HCEC 1CT (cell line): ENCODE results near the gene CHML.

Source experiments
- DNase-seq: peaks from one replicate; pipeline ENCODE4 v3.0.0-alpha.2; 2017

CHML gene

DNA sequence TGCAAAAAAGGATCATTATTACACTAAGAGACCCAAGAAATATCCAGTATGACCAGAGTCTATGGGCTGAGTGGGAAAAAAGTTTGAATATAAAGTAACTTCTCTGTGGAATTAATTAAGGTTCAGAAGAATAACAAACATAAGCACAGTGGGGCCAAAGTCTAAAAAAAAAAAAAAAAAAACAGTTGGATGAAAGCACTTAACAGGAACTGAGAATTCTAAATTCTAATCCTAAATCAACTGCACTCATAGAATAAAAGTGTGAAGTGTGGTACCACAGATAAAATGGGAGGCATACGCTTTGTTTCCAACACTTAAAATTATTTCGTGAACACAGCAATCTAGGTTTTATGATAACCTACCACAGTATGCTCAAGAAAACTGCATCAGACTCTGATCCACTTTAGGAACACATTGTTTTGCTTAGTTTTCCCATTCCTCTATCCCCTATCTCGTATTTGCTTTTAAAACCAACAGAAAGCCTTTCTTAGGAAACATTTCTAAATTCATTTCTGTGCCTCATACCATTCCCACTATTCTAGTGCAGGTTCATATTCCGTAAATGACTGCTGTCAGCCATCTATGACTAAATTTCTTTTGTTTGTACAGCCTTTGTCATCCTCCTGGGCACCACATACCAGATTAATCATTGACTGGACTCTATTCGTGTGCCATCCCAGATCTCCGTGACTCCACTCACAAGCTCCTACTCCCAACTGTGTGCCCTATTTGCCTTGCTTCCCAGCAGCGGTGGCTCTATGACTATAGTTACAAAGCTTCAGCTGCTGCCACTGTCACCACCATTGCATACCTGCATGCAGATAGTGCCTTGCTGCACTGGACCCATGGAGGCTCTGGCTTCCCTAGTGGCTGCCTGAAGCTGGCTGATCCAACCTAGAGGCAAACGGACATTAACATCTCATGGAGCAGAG is 24.9 kb downstream of the CHML start:
- DNase-seq: no peak

DNA sequence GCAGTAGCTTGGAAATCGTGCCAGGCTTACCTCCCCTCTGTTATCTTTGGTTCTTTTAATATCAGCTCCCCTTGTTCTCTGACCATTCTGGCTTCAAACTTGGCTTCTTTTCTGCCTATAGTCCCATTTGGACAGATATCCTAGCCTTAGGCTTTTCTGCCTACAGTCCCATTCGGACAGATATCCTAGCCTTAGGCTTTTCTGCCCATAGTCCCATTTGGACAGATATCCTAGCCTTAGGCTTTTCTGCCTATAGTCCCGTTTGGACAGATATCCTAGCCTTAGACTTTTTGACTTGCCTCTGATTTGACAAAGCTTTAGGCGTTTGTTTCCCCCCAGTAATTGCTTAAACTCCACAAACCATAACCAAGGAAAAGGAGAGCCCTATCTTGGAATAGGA is 25.6 kb downstream of the CHML start:
- DNase-seq: no peak

DNA sequence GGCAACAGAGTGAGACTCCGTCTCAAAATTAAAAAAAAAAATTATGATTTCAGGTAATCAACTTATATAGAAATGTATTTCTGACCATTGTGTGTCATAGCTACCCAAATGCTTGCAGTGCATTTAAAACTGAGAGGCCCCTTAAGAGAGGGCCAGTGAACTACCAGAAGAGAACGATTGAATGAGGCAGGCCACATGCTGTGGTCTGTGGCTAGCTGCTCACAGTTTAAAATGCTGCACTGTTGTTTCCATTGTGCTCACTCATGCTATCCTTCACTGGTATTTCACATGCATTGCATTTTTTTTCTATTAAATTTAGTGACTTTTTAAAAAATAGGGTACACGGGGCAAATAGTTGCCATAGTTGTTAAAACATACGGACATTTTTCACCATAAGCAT is 26.0 kb downstream of the CHML start:
- DNase-seq: no peak

DNA sequence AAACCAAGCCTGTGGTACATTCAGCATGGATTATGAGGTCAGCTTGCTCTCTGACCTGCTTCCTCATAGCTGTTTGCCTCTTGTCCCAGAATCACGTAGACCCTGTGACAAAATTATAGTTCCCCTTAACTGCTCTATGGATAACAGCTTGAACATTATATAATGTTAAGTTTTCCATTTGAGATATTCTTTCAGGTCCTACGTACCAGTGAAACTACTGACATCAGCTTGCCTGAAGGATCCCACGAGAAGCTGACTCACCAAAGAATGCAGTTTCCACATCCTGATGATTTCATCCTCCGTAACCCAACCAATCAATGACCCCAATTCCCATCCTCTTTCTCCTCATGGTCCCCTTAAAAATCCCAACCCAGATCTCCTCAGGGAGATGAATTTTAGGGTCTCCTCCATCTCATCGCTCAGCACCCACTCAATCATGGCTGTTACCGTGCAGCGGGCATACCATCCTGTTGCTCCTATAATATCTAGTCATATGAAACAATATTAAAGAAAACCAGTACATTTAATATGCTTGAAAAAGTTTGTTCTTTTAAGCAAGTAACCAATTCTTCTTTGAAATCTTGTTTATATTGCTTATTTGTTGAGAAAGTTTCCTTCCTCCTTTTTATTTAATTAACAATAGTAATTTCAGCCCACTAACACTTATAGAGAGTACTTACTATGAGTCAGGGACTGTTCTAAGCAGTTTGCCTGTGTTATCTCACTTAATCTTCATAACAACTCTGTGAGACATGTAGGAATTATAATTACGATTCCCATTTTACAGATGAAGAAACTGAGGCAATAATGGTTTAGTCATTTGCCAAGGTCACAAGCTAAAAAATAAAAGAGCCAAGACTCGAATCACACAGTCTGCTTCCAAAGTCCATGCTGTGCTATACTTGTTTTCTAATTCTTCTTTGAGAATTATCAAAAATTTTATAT is 27.4 kb downstream of the CHML start:
- DNase-seq: peak; percentile 86

DNA sequence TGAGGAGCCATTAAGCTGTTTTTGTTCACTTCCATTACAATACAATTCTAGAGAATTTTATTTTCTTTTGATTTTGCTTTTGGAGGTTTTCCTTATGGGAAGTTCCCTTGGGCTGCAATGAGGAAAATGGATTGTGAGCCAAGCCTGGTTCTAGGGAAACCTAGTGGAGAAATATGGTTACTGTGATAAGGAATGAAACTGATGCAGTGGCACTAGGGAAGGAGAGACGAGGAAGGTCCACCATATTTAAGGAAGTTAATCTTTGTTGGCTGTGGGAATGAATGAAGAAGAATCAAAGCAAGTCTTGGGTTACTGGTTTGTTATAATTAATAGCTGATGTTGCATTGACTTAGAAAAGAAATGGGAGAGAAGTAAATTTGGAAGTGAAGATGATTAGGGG is 28.4 kb downstream of the CHML start:
- no peak for DNase-seq

DNA sequence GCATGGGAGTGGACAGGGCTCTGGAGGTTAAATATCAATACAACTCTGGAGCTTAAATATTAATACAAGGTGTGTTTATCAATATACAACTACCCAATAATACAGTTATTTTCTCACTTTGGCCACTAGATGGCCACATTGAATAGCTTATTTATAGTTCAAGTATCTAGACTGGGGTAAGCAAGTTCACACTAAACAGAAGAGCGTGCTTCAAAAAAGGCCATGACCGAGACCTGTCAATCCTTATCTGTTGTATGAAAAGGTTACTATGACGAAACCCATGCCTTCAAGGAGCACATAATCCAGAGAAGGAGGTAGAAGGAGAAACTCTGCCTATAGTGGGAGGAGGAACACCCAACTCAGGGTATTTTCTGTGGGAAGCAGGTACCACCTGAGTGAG is 29.1 kb downstream of the CHML start:
- DNase-seq: peak; percentile 75

DNA sequence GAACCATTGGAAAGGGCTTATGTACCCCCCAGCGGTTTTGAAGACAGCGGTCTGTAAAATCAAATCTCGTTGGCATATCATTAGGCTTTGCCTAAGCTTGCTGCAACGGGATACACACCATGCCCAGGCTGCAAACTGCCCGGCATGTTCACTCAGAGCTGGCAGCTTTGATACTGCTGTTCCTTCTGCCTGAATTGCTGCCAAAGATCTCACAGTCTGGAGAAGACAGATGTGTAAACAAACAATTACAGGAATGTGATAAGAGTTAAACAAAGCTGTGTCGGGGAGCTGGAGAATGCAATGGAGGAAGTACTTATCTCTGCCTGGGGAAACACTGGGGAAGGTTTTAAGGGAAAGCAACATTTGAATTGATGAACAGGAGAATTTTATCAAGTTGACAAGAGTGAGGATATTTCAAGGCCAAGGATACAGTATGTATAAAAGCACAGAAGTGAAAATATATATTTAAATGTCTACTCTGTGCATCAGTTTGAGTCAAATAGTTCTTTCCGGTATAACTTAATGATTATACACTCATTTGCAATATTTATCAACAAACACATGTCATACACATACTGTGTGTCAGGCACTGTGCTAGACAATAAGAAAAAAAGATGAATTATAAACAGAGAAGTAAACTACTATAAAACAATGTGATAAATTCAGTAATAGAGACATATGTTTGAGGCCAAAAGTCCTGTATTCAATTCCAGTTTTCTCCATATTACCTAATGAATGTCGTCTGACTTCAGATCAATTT is 29.9 kb downstream of the CHML start:
- peak; percentile 24 for DNase-seq

DNA sequence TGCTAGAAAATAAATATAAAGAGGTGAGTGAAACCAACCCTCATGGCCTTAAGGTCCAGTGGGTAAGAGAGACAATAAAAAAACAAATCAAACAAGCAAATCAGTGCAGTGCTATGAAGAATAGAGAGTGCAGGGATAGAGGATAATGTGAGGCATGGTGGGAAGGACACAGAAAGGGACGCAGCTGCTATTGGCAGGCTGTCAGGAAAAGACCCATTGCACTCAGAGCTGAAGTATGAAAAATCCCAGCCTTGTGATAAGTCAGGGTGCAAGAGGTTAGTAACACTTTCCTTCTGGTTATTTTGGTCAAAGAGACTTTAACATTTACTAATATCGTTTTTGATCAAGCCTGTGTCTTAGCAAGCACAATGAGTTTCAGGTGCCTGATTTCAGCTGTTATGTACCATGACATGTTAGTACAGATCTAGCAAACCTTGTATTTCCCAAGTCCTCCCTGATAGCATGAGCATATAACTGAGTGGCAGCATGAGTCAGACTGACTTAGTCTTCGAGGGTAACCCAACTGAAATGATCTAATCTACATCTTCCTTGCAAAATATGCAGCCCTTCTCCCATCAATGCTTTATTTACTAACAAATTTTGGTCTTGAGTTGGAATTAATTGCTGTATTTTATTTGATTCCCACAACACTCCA is 31.7 kb downstream of the CHML start:
- peak; percentile 76 for DNase-seq

DNA sequence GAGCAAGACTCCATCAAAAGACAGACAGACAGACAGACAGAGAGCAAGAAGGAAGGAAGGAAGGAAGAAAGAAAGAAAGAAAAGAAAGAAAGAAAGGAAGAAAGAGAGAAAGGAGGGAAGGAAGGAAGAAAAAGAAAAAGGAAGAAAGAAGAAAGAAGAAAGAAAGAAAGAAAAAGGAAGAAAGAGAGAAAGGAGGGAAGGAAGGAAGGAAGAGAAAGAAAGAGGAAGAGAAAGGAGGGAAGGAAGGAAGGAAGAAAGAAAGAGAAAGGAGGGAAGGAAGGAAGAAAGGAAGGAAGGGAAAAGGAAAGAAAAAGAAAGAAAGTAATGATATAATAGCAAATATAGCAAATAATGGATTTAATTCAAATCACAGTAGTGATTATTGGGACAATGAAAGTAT is 32.7 kb downstream of the CHML start:
- DNase-seq: no peak

DNA sequence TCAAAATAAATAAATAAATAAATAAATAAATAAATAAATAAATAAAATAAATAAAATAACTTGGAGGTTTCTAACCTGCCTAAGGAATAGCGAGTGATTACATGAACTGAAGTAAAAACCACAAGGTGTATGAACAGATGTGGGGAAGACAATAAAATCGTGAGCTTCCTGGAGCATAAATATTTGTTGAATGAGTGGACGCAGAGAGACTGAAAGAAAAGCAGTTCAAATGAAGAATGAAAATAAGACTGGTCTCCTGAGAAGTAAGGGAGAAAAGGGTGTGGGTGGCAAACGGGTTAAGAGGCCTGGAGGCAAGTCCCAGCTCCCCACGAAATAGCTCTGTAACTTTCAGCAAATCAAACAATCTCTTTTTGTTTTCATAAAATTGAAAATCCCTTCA is 33.6 kb downstream of the CHML start:
- DNase-seq: no peak

DNA sequence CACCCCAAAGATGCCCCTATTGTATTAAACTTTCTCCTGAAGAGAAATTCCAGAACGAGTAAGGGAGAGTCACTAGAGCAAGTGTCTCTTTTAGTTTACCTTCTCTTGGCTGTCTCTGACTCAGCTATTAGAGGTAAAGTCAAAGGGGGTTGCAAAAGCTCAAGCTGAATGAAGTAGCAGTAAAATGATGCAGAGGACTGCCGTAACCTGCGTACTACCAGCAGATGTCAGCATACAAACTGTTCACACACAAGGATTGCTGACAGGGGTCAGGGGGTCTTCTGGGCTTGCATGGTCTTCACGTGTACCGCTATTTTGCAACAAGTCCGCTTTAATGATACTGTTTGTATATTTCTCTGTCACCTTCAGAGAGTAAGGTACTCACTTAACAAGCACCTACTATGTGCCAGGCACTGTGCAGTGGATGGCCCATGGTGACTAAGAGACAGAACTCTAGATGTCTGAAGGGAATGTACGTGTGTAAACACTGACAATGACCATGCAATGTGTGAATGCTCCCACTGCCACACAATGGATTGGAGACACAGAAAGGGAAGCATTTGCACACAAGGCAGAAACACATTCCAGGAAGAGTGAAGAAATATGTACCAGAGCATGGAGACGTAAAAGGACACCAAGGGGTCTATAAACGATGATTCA is 34.9 kb downstream of the CHML start:
- DNase-seq: no peak

DNA sequence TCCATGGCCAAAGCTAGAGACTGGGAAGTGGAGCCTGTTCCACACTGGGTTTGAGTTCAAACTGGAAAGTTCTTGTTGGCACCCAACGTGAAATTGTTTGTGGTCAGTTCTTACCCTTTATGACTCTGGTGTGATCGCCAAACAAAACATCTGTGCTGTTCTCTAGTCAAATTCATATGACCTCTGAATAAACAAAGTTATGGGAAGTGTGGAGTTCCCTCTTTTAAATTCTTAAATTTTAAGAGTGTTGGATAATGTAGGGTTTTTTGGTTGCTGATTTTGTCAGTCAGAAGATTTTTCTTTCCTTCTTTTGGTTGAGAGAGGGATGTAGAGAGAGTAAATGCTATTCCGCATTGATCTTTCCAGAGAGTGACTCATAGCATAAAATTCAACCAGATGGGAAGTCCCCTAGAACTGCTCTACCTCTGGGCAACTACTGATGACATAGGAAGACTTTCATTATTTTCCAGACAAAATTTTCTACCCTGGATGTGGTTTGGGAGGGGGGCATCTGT is 36.4 kb downstream of the CHML start:
- peak; percentile 27 for DNase-seq

DNA sequence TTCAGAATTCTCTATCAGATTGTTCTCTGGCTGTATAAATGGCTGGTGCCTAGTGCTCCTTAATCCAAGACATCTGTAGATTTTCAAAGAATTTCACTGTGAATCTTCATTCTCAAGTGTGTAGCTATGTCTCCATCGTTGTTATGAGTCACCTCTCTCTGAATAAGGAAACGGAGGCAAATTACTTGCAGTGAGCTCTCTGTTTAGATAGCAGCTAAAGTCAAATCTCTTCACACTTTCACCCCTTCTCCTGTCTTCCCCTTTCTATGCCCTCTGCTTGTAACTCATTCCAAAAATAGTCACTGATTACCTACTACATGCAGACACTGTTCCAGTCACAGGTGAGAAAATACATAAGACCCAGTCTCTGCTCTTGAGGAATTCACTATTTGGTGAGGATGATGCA is 39.7 kb downstream of the CHML start:
- peak; percentile 30 for DNase-seq

DNA sequence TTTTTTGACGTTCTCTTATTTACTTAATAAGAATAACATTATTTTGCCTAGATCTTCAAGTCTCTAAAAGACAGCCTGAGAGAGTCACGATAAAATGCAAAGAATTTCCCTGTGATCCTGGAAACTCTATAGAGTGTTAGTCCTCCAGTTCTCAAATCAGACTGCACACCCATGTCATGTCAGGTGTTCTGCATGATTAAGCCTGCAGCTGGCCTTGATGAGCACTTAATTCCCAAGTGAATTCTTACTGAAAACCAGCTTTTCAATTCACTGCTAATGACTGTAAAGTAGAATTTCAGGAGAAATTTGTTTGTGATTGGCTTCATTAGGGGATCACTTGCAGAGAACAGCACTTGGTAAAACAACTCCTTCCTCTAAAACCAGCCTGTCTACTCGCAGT is 41.9 kb downstream of the CHML start:
- DNase-seq: no peak

DNA sequence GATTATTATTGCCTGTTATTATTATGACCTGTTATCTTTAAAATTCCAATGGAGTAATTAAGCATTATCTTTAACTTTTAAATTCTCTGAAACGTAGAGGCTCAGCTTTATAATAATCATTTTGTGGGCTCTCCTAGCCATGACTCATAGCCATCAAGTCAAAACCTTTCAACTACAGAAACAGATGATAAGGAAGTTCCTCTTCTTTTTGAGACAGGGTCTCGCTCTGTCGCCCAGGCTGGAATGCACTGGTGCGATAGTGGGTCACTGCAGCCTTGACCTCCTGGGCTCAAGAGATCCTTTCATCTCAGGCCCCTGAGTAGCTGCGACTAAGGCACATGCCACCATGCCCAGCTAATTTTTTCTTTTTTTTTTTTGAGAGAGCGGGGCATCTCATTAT is 43.5 kb downstream of the CHML start:
- DNase-seq: no peak

DNA sequence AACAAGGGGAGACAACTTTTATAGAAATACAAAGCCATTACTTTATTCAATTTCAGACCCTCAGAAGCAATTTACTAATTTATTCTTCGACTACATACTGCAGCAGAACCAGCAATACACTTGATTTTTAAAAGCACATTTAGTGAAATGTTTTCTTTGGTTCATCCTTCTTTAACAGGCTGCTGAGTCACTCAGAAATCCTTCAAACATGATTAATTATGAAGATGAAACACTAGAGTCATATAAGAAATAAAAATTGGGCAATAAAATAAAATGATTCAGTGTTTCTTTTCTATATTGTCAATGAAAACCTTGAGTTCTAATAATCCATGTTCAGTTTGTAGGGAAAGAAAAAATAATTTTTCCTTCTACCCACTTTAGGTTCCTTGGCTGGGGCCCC is 47.0 kb downstream of the CHML start:
- peak; percentile 52 for DNase-seq

DNA sequence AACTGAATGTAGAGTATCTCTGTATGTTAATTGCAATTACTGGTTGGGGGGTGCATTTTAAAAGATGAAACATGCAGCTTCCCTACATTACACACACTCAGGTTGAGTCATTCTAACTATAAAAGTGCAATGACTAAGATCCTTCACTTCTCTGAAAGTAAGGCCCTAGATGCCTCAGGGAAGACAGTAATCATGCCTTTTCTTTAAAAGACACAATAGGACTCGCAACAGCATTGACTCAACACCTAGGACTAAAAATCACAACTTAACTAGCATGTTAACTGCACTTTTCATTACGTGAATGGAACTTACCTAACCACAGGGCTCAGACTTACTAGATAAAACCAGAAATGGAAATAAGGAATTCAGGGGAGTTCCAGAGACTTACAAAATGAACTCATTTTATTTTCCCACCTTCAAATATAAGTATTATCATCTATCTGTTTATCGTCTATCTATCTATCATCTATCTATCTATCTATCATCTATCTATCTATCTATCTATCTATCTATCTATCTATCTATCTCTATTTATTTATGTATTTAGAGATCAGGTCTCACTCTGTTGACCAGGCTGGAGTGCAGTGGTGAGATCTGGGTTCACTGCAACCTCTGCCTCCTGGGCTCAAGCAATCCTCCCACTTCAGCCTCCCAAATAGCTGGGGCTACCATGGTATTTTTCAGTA is 47.8 kb downstream of the CHML start:
- DNase-seq: peak; percentile 75

DNA sequence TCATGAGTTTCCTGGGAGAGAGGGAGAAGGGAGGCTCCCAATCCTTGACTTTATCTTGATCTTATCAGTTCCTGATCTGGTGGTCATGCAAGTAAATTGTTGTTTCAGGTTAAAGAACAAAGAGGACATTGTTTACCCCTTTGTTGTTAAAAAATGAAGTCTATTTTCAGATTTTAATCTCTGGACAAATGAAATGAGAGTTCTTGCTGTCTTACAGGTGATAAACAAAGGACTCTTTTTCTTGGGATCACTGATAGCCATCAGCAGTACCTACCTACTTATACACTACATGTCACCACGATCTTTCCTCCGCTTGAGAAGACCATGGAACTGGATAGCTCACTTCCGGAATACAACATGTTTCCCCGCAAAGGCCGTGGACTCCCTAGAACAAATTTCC is 48.4 kb downstream of the CHML start:
- no peak for DNase-seq

DNA sequence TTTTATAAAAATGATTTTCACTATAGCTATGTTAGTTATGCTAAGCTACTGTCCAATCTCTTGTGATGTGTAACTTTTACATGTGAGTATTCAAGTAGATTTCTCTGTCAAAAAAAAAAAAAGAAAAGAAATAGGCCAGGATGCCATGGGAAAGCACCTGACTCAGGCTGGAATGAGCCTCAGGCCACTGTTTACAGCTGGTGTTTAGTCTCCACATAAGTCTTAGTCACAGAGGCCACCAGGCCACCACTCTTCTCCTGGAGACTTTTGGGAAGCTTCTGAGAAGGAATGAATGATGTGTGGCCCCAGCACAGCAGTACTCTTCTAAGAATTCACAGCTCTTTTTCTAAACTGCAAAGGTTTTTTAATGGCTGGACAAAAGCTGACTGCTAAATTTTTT is 48.9 kb downstream of the CHML start:
- peak; percentile 41 for DNase-seq

DNA sequence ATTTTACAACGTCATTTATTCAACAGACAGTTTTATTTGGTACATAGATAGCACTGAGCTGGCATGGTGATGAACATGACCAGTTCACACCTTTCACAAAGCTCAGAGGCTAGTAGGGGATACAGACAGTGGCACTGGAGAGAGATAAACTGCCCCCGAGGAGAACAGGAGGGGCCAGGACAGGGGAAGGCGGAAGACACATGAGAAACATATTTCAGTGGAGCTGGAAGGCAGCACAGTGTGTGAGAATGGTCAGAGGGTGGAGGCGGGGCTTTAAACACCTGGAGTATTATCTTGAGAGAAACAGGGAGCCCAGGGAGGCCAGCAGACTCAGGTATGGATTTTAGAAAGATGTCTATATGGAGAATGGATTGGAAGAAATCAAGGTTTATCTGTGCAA is 49.5 kb downstream of the CHML start:
- DNase-seq: no peak
